NCI-H526 (cell line): ENCODE data around the gene TXNDC12.

Source experiments
- DNase-seq, 2 experiments: peaks; one replicate each; lab custom pipeline; 2025; lab: John Stamatoyannopoulos, UW

The TXNDC12 gene

DNA sequence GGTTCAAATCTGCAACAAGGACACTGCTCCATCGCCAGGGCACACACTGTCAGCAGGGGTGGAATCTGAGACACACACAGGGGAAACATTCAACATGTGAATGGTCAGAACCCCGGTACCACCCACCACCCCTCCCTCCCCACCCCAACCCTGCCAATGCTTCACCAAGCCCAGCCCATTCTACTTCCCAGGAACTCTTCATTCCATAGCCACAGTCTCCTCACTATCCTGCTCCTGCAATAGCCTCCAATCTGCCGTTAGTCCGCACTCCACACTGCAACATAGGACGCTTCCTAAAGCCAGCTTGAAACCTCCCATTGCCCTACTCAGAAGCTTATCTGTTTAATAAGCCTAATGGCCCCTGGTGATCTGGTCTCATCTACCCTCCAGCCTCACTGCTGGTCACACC is 57.0 kb downstream of the TXNDC12 start:
- DNase-seq = no peak

DNA sequence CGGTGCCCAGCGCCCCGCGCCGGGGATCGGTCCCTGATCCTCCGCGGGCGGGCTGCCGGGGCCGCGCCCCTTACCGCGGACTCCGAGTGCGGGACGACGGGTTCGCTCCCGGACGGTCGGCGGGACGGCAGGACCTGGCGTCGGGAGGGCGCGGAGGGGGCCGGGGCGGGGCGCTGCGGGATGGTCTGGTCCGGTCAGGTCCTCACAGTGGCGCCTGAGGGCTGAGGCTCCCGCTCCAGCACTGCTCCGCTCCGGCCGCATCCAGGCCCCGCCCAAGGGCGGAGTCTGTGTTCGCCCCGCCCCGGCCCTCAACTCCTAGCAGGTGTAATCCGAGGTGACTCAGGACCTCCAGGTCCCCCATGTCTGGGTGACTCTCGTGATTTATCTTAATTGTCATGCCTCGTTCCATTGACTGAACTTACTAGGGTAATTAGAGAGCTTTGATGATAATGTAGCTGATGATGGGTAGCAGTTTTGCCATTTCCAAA is 64.5 kb downstream of the TXNDC12 start, which contains the start of gene RAB3B:
TSS of gene RAB3B (minus strand) at position 223 of the 488 bp plus-strand sequence. CDS start 13,583 bp downstream, outside the sequence.
- DNase-seq = peak; percentile 23 to 78

DNA sequence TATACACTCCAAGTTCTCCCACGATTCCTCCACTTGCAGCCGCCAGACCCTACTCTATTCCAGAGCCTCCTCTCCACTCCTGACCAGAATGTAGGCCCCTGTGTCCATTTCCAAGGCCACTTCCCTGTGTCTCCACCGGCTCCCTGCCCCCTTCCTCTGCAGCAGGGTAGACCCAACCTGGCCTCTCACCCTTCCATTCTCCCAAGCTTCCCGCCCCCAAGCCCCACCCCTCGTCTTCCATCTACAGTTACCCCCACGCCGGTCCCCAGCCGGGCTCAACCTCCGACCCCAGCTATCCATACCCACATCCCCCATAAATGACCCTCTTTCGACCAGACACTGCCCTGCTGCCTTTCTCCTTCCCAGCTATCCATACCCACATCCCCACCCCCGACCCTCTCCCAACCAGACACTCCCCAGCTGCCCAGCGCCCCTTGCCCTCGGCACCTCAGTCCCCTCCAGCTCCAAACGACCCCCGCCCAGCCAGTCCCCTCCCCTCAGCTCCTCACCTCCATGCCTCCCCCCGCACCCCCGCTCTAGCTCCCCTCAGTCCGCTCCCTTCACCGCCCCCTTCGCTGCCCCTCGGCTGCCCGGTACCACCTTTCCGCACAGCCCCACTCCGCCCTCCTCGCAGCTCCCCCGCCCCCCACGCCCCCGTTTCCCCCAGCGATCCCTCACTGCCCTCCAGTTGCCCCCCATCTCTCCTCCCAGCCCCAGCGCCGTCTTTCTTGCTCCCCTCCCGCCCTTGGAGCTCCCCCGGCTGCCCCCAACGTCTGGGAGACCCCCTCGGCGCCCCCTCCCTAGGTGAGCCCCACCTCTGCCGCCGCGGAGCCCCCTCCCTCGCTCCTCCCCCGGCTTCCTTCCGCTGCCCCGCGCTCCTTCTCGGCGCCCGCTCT is 65.2 kb downstream of the TXNDC12 start:
- no peak for DNase-seq

DNA sequence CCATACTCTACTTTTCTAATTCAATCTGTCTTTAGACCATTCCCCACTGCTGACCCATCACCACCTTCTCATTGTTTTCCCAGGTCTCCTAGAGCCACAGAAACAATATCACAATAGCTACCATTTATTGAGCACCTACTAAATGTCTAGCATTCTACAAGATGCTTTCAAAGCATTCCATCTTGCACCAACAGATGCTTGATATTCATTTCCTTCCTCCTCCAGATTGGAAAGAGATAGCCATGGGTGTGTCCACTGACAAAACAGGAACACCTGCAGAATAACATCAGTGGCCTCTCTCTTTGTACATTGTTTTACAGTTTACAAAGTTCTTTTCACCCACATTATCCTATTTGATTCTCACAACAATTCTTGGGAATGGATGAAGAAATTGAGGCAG is 66.7 kb downstream of the TXNDC12 start:
- DNase-seq = no peak

DNA sequence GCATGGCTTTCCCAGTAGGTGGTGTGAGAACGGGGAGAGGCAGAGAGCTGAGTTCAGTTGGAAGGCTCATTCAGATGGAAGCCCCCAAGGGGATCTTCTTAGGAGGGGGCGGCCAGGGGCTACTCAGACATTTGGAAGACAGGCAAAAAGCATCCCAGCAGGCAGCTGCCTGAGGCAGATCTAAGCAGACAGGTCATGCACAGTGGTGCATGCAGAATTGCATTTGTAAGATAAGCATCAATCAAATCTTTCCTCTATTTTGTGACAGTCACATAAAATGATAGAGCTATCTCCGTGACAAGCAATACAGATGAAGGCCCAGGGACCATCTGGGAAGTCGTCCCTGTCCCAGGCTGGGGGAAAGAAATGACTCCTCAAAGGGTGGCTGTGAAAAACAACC is 68.3 kb downstream of the TXNDC12 start:
- no peak for DNase-seq

DNA sequence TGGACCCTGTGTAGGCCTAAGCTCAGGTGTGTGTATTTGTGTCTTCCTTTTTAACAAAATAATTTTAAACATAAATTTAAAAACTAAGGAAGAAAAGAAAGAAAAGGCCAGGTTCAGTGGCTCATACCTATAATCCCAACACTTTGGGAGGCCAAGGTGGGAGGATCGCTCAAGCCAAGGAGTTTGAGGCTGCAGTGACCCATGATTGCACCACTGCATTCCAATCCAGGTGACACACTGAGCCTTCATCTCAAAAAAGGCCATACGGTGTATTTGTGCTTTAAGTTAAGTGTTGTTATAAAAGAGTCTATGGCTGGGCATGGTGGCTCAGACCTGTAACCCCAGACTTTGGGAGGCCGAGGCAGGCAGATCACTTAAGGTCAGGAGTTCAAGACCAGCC is 72.8 kb downstream of the TXNDC12 start:
- DNase-seq = no peak

GRCh38 chr1:51981555-51981954 is 73.4 kb downstream of the TXNDC12 start:
- no peak for DNase-seq

DNA sequence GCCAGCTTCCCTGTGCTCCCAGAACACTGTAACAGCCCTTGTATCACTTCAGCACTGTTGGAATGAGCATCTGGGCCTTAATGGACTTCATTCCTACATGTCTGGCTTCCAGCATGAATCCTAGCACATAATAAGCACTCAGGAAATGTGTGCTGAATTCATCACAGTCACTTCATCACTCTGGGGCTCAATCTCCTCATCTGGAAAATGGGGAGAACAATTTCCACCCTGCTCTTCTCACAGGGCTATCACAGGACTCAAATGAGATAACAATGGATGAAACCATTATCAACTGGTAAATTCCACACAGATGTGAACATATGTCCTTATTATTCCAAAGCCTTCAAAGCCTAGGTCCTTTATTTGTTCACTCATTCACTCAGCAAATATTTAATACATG is 76.9 kb downstream of the TXNDC12 start:
- DNase-seq = no peak

GRCh38 chr1:51976846-51977602 is 78.0 kb downstream of the TXNDC12 start:
- no peak for DNase-seq

- DNase-seq = no peak
Observed at GRCh38 chr1:51973587-51974474, 81.2 kb downstream of the TXNDC12 start.
